Muscle of back (tissue), 11 donors: ENCODE measurements around the gene NOS1. TPM values are rescaled to one million over a fixed set of nuclear protein-coding genes. Genes with fewer than 3 reads are reported as not detected.

Source experiments
- DNase-seq, 3 donors: peaks; one replicate each; pipeline versions ENCODE4 v3.0.0 to v3.0.0-alpha.2; 2013
- polyA plus RNA-seq, 10 donors: library from polyadenylated mRNA; unstranded; fragments of 120-200 nt; gene quantifications; one replicate each; pipeline ENCODE4 v1.2.1, GENCODE V29; 2013; ENCODE audit not compliant: insufficient read length in 10 of 10

The NOS1 gene
- polyA plus RNA-seq, 10 donors, result 0.07 to 1.7 (median 0.48) TPM

- no peak for DNase-seq
Measured at GRCh38 chr12:117363953-117364486, 2.6 kb upstream of the NOS1 start.

DNA sequence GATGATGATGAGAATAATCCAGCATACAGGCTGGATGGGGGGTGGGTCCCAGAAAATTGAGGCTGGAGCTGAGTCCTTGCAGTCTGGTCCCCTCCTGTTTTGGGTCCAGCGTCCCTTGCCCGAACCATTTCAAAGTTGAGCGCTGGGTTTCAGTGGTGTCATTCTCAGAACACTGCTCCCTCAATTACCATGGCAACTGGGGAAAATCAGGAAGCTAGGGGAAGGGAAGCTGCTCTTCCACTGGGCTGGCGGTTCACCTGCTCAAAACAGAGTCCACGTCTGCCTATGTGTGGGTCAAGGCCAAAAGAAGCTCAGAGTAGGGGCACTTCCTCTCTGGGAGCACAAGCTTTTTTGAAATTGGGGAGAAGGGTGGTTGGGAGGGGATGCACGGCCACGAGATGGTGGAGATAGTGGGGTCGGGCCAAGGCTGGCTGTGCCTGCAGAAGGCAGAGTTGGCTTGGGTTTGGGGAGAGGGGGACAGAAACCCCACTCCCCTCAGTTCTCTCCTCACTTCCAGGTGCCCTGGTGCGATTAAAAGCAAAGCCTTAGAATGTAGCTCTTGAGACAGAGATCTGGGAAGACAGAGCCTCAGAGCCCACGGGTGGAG is 1.7 kb upstream of the NOS1 start:
- no peak for DNase-seq

DNA sequence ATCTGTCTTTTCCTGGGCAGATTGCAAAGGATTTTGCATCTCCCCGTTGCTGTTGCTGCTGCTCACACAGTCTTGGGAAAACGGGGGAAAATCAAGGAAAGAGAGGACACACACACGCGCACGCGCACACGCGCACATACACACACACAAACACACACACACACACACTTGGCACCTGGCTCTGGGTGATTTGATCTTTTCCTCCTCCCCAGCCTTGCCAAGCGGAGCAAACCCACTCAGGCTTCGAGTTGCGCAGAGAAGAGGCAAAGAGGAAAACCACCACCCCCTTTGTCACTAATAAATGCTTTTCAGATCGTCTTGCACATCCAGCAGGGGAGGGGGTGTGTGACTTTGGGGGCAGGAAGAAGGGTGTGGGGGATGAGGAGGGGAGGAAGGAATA is 965 bp upstream of the NOS1 start:
- DNase-seq, result no peak

DNA sequence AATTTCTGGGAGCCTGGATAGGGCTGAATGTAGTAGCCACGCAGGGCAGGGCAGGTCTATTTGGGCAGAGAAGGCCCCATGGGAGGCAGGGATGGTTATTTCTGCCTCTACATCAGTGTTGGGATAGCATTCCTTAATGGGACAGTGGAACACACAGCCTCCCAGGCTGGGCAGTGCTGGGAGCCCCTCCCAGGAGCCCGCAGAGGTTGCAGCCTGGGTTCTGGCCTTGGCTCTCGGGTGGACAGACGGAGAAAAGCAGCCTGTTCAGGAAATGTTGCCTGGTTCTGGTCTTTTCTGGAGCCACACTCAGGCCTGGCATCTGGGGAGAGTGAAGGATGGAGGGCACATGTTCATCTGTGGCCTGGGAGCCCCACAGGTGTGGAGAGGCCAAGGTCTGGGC is 479 bp upstream of the NOS1 start:
- no peak for DNase-seq

GRCh38 chr12:117360551-117361346 is 677 bp downstream of the NOS1 start:
- no peak for DNase-seq

DNA sequence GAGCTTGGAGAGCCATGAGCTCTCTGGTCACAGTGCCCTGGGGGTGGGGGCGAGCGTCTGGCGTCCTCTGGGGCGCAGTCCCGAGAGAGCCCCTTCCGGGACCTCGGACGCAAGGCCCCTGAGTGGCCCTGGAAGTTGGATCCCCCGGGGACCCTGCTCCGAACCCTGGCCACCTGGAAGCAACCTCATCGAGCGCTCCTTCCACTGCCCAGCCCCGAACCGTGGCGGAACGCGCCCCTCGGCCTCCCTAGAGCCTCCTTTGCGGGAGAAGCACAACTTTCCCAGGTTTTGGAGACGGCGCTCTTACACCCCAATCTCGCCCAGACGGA is 1.2 kb downstream of the NOS1 start:
- DNase-seq, result no peak

DNA sequence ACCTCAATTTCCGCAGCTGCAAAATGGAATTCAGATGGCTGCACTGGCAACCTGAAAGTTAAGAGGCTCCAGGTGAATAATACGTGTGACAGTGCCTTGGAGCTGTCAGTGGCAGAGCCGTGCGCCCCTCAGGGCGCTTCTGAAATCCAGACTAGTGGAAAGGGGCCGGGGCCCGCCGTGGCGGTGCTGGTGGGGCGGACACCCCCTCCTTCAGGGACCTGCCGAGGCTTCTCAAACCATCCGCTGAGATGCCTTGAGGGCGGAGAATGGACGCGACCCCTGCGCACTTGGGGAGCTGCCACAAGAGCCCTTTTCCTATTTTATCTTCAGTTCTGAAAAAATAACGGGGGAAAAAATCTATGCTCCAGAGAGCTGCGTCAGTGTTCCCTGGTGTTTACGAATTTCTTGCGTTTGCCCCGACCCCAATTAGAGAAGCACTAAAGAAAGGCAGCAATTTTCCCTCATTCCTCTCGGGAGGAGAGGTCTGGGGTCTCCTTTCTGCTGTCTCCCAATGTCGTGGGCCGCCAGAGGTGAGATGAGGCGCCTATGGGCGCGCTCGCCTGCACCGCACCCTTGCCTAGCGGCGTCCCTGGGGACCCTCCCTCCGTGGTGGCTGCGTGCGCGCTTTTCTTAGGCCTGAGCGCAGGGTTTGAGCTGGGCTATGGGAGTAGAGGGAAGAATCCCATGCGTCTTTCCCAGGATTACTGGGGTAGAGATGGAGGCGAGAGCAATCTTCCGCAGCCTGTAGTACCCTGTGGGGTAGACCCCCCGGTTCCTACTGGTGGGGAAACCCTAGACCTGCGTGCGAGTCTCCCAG is 2.2 kb downstream of the NOS1 start:
- no peak for DNase-seq

DNA sequence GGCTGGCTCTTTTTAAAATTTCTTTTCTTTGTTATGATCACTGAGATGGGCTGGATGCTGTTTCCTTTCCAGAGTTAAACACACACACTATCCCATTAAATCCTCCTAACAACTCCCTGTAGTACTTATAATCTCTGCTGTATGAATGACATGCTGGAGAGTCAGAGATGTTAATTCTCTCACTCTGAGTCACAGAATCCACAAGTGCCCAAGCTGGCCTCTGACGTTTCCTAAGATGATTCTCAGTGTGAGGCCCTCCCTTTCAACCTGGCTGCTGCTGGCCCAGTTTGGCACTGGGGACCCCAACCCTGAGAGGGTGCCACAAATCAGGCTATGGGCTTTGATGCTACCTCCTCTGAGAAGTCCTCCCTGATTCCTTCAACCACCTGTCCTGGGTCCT is 5.4 kb downstream of the NOS1 start:
- DNase-seq, result no peak

- DNase-seq, result no peak
Measured at GRCh38 chr12:117352883-117353282, 8.5 kb downstream of the NOS1 start.

DNA sequence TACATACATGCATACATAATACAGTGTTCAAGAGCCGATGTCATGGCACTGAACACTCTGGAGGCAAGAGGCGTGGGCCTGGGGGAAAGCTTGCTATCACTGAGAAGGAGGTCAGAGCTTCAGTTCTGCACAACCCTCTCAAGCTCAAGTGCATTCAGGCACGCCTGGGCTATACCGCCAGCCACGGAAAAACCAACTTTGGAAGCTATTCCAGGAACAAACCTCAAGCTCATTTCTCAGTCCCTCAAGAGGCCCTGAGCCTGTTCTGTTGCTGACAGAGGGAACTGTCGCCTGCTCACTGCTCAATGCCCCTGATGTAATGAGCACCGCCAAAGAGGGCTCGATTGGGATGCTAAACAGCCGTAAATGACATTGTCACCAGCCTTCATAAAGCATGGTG is 9.2 kb downstream of the NOS1 start:
- DNase-seq, result no peak

- DNase-seq, result no peak
Measured at GRCh38 chr12:117350140-117350539, 11.3 kb downstream of the NOS1 start.

- DNase-seq, result no peak
Measured at GRCh38 chr12:117347588-117347987, 13.8 kb downstream of the NOS1 start.

- DNase-seq, result no peak
Measured at GRCh38 chr12:117344716-117345115, 16.7 kb downstream of the NOS1 start.

- no peak for DNase-seq
Measured at GRCh38 chr12:117343849-117344248, 17.6 kb downstream of the NOS1 start.

- DNase-seq, result no peak
Measured at GRCh38 chr12:117343296-117343695, 18.1 kb downstream of the NOS1 start.

GRCh38 chr12:117342682-117343081 is 18.7 kb downstream of the NOS1 start:
- no peak for DNase-seq

GRCh38 chr12:117342247-117342646 is 19.2 kb downstream of the NOS1 start:
- no peak for DNase-seq

DNA sequence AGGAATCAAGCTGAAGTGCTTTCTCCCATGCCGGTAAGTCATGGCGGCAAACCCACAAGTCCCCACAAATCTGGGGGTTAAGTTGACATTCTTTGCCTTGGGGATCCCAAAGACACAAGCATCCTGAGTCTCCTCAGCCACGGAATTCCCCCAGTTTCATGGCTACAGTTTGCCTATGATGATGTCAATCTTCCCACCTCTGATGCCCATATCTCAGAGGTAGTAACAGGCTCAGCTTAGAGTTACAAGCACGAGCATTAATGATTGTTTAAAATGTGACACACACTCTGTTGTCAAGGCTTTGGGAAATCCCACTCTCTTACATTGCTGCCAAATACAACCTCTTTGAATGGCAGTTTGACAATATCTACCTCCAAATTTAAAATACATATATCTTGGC is 22.3 kb downstream of the NOS1 start:
- no peak for DNase-seq

DNA sequence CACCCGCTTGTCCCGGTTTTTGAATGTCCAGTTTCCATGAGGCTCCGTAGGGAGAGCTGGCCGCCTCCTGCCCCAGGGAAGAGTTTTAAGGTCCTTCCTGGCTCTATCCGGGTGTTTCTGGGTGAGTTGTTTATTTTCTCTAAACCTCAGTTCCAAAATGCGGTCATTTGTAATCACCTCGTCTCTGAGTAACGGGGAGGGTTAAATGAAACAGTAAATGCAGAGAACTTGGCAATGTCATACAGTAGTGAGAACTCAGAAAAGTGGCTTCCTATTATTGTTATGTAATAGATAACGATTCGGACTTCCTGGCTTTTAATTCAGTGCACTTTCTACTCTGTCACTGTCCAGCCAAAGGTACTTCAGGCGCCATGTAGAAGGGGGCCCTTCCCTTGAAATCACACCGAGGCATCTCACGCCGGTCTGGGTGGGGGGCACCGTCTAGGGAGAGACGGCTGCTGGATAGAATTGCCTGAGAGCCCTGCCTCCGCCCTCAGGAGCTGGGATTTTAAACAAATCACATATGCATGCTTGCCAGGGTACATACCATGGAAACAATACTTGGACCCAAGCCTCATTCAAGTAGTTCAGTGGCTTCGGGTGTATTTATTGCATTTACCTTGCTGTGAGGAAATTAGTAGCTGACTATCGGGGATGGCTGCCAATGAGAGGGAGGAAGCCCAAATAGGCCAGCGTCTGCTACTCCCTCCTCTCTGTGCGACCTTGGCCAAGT is 26.4 kb downstream of the NOS1 start:
- peak in 2 of 3 donors; percentile 18 to 41 for DNase-seq

- DNase-seq, result peak in 2 of 3 donors; percentile 19 to 44
Measured at GRCh38 chr12:117334051-117334450, 27.4 kb downstream of the NOS1 start.

GRCh38 chr12:117333331-117333881 is 28.0 kb downstream of the NOS1 start:
- DNase-seq, result peak in 1 of 3 donors; percentile 20

- no peak for DNase-seq
Measured at GRCh38 chr12:117331691-117332090, 29.7 kb downstream of the NOS1 start.
